Amniotic epithelial cell (primary cell): ENCODE measurements around the gene TRIM14.

Experiments
- DNase-seq: peaks from one replicate; pipeline ENCODE4 v3.0.0-alpha.2; 2010; ENCODE audit warnings: low read depth

The TRIM14 gene

GRCh38 chr9:98118640-98119601, at the start of gene TRIM14:
Gene TRIM14 (minus strand): TSS chr9:98119222. CDS start chr9:98119188, 34 bp downstream.
- DNase-seq = peak; percentile 42

GRCh38 chr9:98168153-98168780, 49.2 kb upstream of the TRIM14 start:
- DNase-seq = no peak

GRCh38 chr9:98164912-98165311, 45.9 kb upstream of the TRIM14 start:
- DNase-seq = peak; percentile 28

- no peak for DNase-seq
Observed at GRCh38 chr9:98162613-98163012, 43.6 kb upstream of the TRIM14 start.

- no peak for DNase-seq
Observed at GRCh38 chr9:98161851-98162250, 42.8 kb upstream of the TRIM14 start.

- DNase-seq = no peak
Observed at GRCh38 chr9:98159790-98160189, 40.8 kb upstream of the TRIM14 start.

- no peak for DNase-seq
Observed at GRCh38 chr9:98159301-98159700, 40.3 kb upstream of the TRIM14 start.

GRCh38 chr9:98158071-98158831, 39.2 kb upstream of the TRIM14 start:
- DNase-seq = no peak

GRCh38 chr9:98157372-98157771, 38.4 kb upstream of the TRIM14 start:
- no peak for DNase-seq

GRCh38 chr9:98154678-98155077, 35.7 kb upstream of the TRIM14 start:
- peak; percentile 31 for DNase-seq

- no peak for DNase-seq
Observed at GRCh38 chr9:98152526-98152925, 33.5 kb upstream of the TRIM14 start.

- no peak for DNase-seq
Observed at GRCh38 chr9:98150721-98151120, 31.7 kb upstream of the TRIM14 start.

GRCh38 chr9:98150164-98150563, 31.1 kb upstream of the TRIM14 start:
- DNase-seq = peak; percentile 40

- no peak for DNase-seq
Observed at GRCh38 chr9:98149422-98149821, 30.4 kb upstream of the TRIM14 start.

GRCh38 chr9:98148486-98148885, 29.5 kb upstream of the TRIM14 start:
- no peak for DNase-seq

GRCh38 chr9:98147582-98147981, 28.6 kb upstream of the TRIM14 start:
- DNase-seq = no peak

GRCh38 chr9:98146101-98146991, 27.3 kb upstream of the TRIM14 start:
- peak; percentile 69 for DNase-seq

- DNase-seq = no peak
Observed at GRCh38 chr9:98144631-98145030, 25.6 kb upstream of the TRIM14 start.

GRCh38 chr9:98144076-98144475, 25.1 kb upstream of the TRIM14 start:
- no peak for DNase-seq

GRCh38 chr9:98142925-98143481, 24.0 kb upstream of the TRIM14 start:
- DNase-seq = no peak
